Smooth muscle cell (in vitro differentiated cells): Measurements from ENCODE around the gene LTV1. TPM values are rescaled to one million over a fixed set of nuclear protein-coding genes. Genes with fewer than 3 reads are reported as not detected.

Source experiments
- DNase-seq: peaks from one replicate; lab custom pipeline; 2025; ENCODE audit not compliant: unreplicated experiment; lab: John Stamatoyannopoulos, UW
- H2AFZ ChIP-seq: fragments of 200-600 bp; sonication (generic); 2 replicates; pipeline ENCODE4 v1.6.0; 2016; ENCODE audit warnings: antibody characterized with exemption, low read depth, mild to moderate bottlenecking
- H3F3A ChIP-seq: fragments of 200-600 bp; sonication (generic); 2 replicates; pipeline ENCODE4 v1.6.0; 2017; ENCODE audit warnings: antibody characterized with exemption, low read depth
- H3K27ac ChIP-seq: fragments of 200-600 bp; sonication (generic); 2 replicates; pipeline ENCODE4 v1.5.1; 2016; ENCODE audit warnings: low read depth, mild to moderate bottlenecking
- H3K27me3 ChIP-seq: fragments of 200-600 bp; sonication (generic); 2 replicates; pipeline ENCODE4 v1.6.1; 2016; ENCODE audit warnings: low read depth, mild to moderate bottlenecking
- H3K36me3 ChIP-seq: fragments of 200-600 bp; sonication (generic); 2 replicates; pipeline ENCODE4 v1.5.1; 2016; ENCODE audit warnings: low read depth
- H3K4me1 ChIP-seq: fragments of 200-600 bp; sonication (generic); 2 replicates; pipeline ENCODE4 v1.5.1; 2016; ENCODE audit warnings: low read depth
- H3K4me2 ChIP-seq: fragments of 200-600 bp; sonication (generic); 2 replicates; pipeline ENCODE4 v1.6.0; 2016; ENCODE audit warnings: mild to moderate bottlenecking
- H3K4me3 ChIP-seq: fragments of 200-600 bp; sonication (generic); 2 replicates; pipeline ENCODE4 v1.5.1; 2016; ENCODE audit warnings: mild to moderate bottlenecking
- H3K79me2 ChIP-seq: fragments of 200-600 bp; sonication (generic); 2 replicates; pipeline ENCODE4 v1.6.0; 2016; ENCODE audit warnings: low read depth, mild to moderate bottlenecking
- H3K9ac ChIP-seq: fragments of 200-600 bp; sonication (generic); 2 replicates; pipeline ENCODE4 v1.6.0; 2016; ENCODE audit warnings: low read depth
- H3K9me3 ChIP-seq: fragments of 200-600 bp; sonication (generic); replicated peaks from 2 replicates; pipeline ENCODE4 v1.5.1; 2016; ENCODE audit warnings: low read depth
- H4K20me1 ChIP-seq: fragments of 200-600 bp; sonication (generic); 2 replicates; pipeline ENCODE4 v1.6.0; 2016; ENCODE audit warnings: low read depth
- CTCF ChIP-seq: fragments of 200-600 bp; sonication (generic); IDR thresholded peaks from 2 replicates; pipeline ENCODE4 v1.5.1; 2017; ENCODE audit warnings: borderline replicate concordance, mild to moderate bottlenecking, antibody characterized with exemption; ENCODE audit not compliant: insufficient read depth, poor library complexity, severe bottlenecking
- WGBS: methylation state at CpG from one replicate; pipeline ENCODE4 v1.1.7; 2016; ENCODE audit warnings: low lambda C conversion rate; 5-methylcytosine and 5-hydroxymethylcytosine counted together
- polyA plus RNA-seq: library from polyadenylated mRNA; unstranded; fragments of >200 nt; fragmentation: Nextera tagmentation; extraction: Ambion mirVana; gene quantifications from 2 replicates; pipeline ENCODE4 v1.2.1, GENCODE V29; 2016
- total RNA-seq: library from RNA; depleted of rRNA; stranded (reverse); fragments of >200 nt; gene quantifications from 2 replicates; pipeline ENCODE4 v1.2.3, GENCODE V29; 2014

Gene LTV1
- total and polyA plus RNA-seq, 2 experiments from 2014 or later, result 15.4 to 17.4 TPM

- no peak for DNase-seq
- Histone ChIP-seq H3K36me3 (peaks cover 7% of the 10 kb centered on the region), H3K4me2 (no peak overlapping the region), H3K9me3 (no peaks in the 10 kb centered on the region), H3K4me1 (peaks cover 15% of the 10 kb centered on the region), H3K27ac (no peak overlapping the region), H4K20me1 (no peaks in the 10 kb centered on the region), H3K4me3 (no peak overlapping the region), H3K9ac (no peak overlapping the region), H3K79me2 (peaks cover 24% of the 10 kb centered on the region), H3K27me3 (no peaks in the 10 kb centered on the region), H2AFZ (no peak overlapping the region), H3F3A (no peaks in the 10 kb centered on the region)
- WGBS, result 88% methylated on average over 6 of the region's 6 CpGs
- no peak for TF ChIP-seq CTCF
Observed at GRCh38 chr6:143840595-143841265, 2.4 kb upstream of the LTV1 start.

GRCh38 chr6:143842461-143842901 is 657 bp upstream of the LTV1 start:
- WGBS, result 52% methylated on average over 7 of the region's 7 CpGs
- Histone ChIP-seq H4K20me1 (no peaks in the 10 kb centered on the region), H3F3A (no peaks in the 10 kb centered on the region), H3K4me1 (peaks cover 15% of the 10 kb centered on the region), H3K4me3 (peak overlapping the region; percentile 74), H3K27ac (peak overlapping the region; percentile 97), H3K9me3 (no peaks in the 10 kb centered on the region), H3K36me3 (peaks cover 22% of the 10 kb centered on the region), H3K9ac (peak overlapping the region; percentile 98), H2AFZ (peak overlapping the region; percentile 92), H3K79me2 (peaks cover 37% of the 10 kb centered on the region), H3K27me3 (no peaks in the 10 kb centered on the region), H3K4me2 (peak overlapping the region; percentile 89)
- TF ChIP-seq CTCF, result no peak
- DNase-seq, result no peak

GRCh38 chr6:143843677-143843999 is 500 bp downstream of the LTV1 start:
- H3F3A ChIP-seq, result no peaks in the 10 kb centered on the region
- peaks cover 48% of the 10 kb centered on the region for H3K79me2 ChIP-seq
- peak overlapping the region; percentile 97 for H3K27ac ChIP-seq
- H3K4me3 ChIP-seq, result peak overlapping the region; percentile 74
- H4K20me1 ChIP-seq, result no peaks in the 10 kb centered on the region
- no peak for DNase-seq
- peak overlapping the region; percentile 87 for H3K9ac ChIP-seq
- H3K4me2 ChIP-seq, result peak overlapping the region; percentile 89
- H3K36me3 ChIP-seq, result peaks cover 33% of the 10 kb centered on the region
- H2AFZ ChIP-seq, result peak overlapping the region; percentile 31
- WGBS, result 1% methylated on average over 9 of the region's 9 CpGs
- TF ChIP-seq CTCF, result no peak
- no peaks in the 10 kb centered on the region for H3K27me3 ChIP-seq
- peaks cover 15% of the 10 kb centered on the region for H3K4me1 ChIP-seq
- no peaks in the 10 kb centered on the region for H3K9me3 ChIP-seq

- Histone ChIP-seq H3K9ac (peak overlapping the region; percentile 87), H4K20me1 (no peaks in the 10 kb centered on the region), H3K79me2 (peaks cover 51% of the 10 kb centered on the region), H3K4me1 (peaks cover 15% of the 10 kb centered on the region), H3K36me3 (peaks cover 36% of the 10 kb centered on the region), H3K9me3 (no peaks in the 10 kb centered on the region), H3K27ac (peak overlapping the region; percentile 97), H3K4me2 (peak overlapping the region; percentile 89), H3K4me3 (peak overlapping the region; percentile 74), H2AFZ (peak overlapping the region; percentile 31), H3K27me3 (no peaks in the 10 kb centered on the region), H3F3A (no peaks in the 10 kb centered on the region)
- WGBS, result 20% methylated on average over 4 of the region's 4 CpGs
- TF ChIP-seq CTCF, result no peak
- no peak for DNase-seq
Observed at GRCh38 chr6:143844006-143844405, 868 bp downstream of the LTV1 start.
